GM12878 (cell line): Measurements from ENCODE around the gene CTNNA3. TPM values are rescaled to one million over a fixed set of nuclear protein-coding genes. Genes with fewer than 3 reads are reported as not detected.

ENCODE experiments used
- FOS ChIP-seq: IDR thresholded peaks from 3 replicates; pipeline ENCODE4 v1.6.1; 2011; ENCODE audit warnings: borderline replicate concordance; ENCODE audit not compliant: insufficient read length; ENCODE audit errors: extremely low read depth
- JUND ChIP-seq: IDR thresholded peaks from 2 replicates; pipeline ENCODE4 v1.6.1; 2012; ENCODE audit warnings: low read depth, mild to moderate bottlenecking, low read length, improper control_type of control experiment, moderate library complexity
- MEF2A ChIP-seq: IDR thresholded peaks from 2 replicates; pipeline ENCODE4 v1.6.1; 2011; ENCODE audit warnings: low read depth, mild to moderate bottlenecking, low read length, moderate library complexity; ENCODE audit not compliant: insufficient read depth
- MTA3 ChIP-seq: IDR thresholded peaks from 2 replicates; pipeline ENCODE4 v1.6.1; 2012; ENCODE audit warnings: low read length, inconsistent platforms, borderline replicate concordance
- POLR2A ChIP-seq: IDR thresholded peaks from 2 replicates; pipeline ENCODE4 v1.6.1; 2011; ENCODE audit warnings: low read depth, mild to moderate bottlenecking, low read length
- SRF ChIP-seq, 2 experiments: IDR thresholded peaks; 2 replicates each; pipeline ENCODE4 v1.6.1; 2011; ENCODE audit warnings: low read depth in 2 of 2, low read length in 2 of 2, mild to moderate bottlenecking in 1 of 2, moderate library complexity in 1 of 2
- TBL1XR1 ChIP-seq: IDR thresholded peaks from 2 replicates; pipeline ENCODE4 v1.6.1; 2012; ENCODE audit warnings: low read depth, low read length, improper control_type of control experiment
- YBX1 ChIP-seq: fragments of 450-650 bp; IDR thresholded peaks from 2 replicates; pipeline ENCODE4 v1.6.1; 2016; ENCODE audit warnings: antibody characterized with exemption
- ZNF207 ChIP-seq: fragments of 450-650 bp; IDR thresholded peaks from 2 replicates; pipeline ENCODE4 v1.6.1; 2014; ENCODE audit warnings: antibody characterized with exemption, mild to moderate bottlenecking, borderline replicate concordance
- ZNF384 ChIP-seq: IDR thresholded peaks from 2 replicates; pipeline ENCODE4 v1.6.1; 2012; ENCODE audit warnings: low read depth, mild to moderate bottlenecking, low read length, improper control_type of control experiment, borderline replicate concordance
- polyA plus RNA-seq, 11 experiments: library from polyadenylated mRNA; depleted of rRNA in 4 of 11; unstranded in 6 of 11; stranded (reverse) in 5 of 11; fragments of >200 nt; fragmentation: Nextera tagmentation in 4 of 11; fragmentation: Illumina TruSeq in 1 of 11; extraction: Ambion mirVana in 4 of 11; extraction: Trizol in 1 of 11; gene quantifications; 1 replicate in 1 of 11; 2 replicates in 10 of 11; pipeline versions ENCODE4 v1.2.1 to v1.2.3, GENCODE V29; 2011 to 2016; ENCODE audit warnings: inconsistent platforms in 2 of 11, missing spikeins in 2 of 11, low read depth in 1 of 11
- total RNA-seq, 4 experiments: library from RNA; depleted of rRNA in 3 of 4; stranded (reverse); fragments of >200 nt in 3 of 4; fragmentation: Illumina TruSeq in 1 of 4; extraction: Trizol in 1 of 4; gene quantifications; 2 replicates each; pipeline versions ENCODE4 v1.2.1 to v1.2.3, GENCODE V29; 2013 to 2021
- TF ChIP-seq, protein P1 (sequence below): fragments of 450-650 bp; IDR thresholded peaks from 2 replicates; pipeline ENCODE4 v1.6.1; 2017; ENCODE audit warnings: mild to moderate bottlenecking, moderate library complexity
- TF ChIP-seq, protein P2 (sequence below): fragments of 450-650 bp; IDR thresholded peaks from 2 replicates; pipeline ENCODE4 v1.6.1; 2017; ENCODE audit warnings: mild to moderate bottlenecking, moderate library complexity
- TF ChIP-seq, protein P3 (sequence below): IDR thresholded peaks from 2 replicates; pipeline ENCODE4 v1.6.1; 2011; ENCODE audit warnings: low read depth, low read length, improper control_type of control experiment, borderline replicate concordance
- TF ChIP-seq, protein P4 (sequence below): fragments of 450-650 bp; IDR thresholded peaks from 2 replicates; pipeline ENCODE4 v1.6.1; 2017; ENCODE audit warnings: mild to moderate bottlenecking, low read depth, inconsistent platforms; ENCODE audit not compliant: poor library complexity, severe bottlenecking
- TF ChIP-seq, protein P5 (sequence below): IDR thresholded peaks from 2 replicates; pipeline ENCODE4 v1.6.1; 2012; ENCODE audit warnings: low read depth, low read length, improper control_type of control experiment

Gene CTNNA3
- total and polyA plus RNA-seq, 10 of the 15 experiments (the other 5 are each of a cell fraction or from before 2014, with no cell fraction given), result under 0.01 to 4.5 (median 0.22) TPM; not detected in 2

DNA sequence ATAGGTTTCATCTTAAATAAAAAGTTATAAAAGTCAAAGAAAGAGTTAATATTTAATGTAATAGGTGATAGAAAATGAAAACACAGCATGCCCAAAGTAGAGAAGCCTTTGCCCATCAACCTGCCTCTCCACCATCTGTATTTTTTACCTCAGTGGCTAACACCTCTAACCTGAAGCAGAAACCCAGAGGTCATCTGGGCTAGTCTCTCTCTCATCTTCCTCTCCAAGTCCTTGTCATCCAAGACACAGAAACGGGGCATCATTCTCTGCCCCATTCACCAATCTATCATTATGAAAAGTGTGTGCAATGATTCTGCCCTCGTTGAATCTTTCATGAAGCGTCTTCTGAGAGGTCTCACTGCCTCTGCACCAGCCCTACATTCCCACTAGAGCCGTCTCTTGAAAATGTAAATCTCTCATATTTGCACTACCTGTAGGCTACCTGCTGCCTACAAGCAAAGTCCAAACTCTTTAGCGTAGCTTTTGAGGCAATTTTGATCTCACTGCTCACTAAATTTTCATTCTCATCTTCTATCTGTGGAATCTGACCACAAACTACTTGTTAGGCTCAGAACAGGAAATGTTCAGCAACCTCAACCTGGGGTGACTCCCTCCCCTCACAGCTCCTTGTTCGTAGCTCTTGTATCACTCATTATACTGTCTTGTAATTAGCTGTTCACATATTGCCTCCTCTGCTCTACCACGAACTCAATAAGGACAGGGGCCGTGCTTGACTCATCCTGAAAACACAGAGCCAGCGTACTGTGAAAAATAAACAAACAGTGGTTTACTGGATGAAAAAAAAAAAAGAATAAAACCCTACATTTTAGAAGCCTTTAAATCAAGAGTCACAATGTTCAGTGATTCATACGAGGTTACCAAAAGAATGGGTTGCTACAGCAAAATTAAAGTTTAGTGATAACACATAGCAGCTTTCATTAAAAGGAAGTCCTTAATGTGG, 83.1 kb downstream of the CTNNA3 start (continued):
- TF ChIP-seq JUND (no peak), POLR2A (no peak), SRF (IDR thresholded peaks at IDR 0.05; ENCODE audit: low read depth in 2 of 2, low read length in 2 of 2) (no peak), YBX1 (no peak), ZNF384 (peak; percentile 54), TBL1XR1 (no peak), ZNF207 (no peak), MEF2A (no peak), FOS (no peak), MTA3 (no peak)
- TF ChIP-seq, protein P1, sequence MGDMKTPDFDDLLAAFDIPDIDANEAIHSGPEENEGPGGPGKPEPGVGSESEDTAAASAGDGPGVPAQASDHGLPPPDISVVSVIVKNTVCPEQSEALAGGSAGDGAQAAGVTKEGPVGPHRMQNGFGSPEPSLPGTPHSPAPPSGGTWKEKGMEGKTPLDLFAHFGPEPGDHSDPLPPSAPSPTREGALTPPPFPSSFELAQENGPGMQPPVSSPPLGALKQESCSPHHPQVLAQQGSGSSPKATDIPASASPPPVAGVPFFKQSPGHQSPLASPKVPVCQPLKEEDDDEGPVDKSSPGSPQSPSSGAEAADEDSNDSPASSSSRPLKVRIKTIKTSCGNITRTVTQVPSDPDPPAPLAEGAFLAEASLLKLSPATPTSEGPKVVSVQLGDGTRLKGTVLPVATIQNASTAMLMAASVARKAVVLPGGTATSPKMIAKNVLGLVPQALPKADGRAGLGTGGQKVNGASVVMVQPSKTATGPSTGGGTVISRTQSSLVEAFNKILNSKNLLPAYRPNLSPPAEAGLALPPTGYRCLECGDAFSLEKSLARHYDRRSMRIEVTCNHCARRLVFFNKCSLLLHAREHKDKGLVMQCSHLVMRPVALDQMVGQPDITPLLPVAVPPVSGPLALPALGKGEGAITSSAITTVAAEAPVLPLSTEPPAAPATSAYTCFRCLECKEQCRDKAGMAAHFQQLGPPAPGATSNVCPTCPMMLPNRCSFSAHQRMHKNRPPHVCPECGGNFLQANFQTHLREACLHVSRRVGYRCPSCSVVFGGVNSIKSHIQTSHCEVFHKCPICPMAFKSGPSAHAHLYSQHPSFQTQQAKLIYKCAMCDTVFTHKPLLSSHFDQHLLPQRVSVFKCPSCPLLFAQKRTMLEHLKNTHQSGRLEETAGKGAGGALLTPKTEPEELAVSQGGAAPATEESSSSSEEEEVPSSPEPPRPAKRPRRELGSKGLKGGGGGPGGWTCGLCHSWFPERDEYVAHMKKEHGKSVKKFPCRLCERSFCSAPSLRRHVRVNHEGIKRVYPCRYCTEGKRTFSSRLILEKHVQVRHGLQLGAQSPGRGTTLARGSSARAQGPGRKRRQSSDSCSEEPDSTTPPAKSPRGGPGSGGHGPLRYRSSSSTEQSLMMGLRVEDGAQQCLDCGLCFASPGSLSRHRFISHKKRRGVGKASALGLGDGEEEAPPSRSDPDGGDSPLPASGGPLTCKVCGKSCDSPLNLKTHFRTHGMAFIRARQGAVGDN, result no peak
- TF ChIP-seq, protein P2, sequence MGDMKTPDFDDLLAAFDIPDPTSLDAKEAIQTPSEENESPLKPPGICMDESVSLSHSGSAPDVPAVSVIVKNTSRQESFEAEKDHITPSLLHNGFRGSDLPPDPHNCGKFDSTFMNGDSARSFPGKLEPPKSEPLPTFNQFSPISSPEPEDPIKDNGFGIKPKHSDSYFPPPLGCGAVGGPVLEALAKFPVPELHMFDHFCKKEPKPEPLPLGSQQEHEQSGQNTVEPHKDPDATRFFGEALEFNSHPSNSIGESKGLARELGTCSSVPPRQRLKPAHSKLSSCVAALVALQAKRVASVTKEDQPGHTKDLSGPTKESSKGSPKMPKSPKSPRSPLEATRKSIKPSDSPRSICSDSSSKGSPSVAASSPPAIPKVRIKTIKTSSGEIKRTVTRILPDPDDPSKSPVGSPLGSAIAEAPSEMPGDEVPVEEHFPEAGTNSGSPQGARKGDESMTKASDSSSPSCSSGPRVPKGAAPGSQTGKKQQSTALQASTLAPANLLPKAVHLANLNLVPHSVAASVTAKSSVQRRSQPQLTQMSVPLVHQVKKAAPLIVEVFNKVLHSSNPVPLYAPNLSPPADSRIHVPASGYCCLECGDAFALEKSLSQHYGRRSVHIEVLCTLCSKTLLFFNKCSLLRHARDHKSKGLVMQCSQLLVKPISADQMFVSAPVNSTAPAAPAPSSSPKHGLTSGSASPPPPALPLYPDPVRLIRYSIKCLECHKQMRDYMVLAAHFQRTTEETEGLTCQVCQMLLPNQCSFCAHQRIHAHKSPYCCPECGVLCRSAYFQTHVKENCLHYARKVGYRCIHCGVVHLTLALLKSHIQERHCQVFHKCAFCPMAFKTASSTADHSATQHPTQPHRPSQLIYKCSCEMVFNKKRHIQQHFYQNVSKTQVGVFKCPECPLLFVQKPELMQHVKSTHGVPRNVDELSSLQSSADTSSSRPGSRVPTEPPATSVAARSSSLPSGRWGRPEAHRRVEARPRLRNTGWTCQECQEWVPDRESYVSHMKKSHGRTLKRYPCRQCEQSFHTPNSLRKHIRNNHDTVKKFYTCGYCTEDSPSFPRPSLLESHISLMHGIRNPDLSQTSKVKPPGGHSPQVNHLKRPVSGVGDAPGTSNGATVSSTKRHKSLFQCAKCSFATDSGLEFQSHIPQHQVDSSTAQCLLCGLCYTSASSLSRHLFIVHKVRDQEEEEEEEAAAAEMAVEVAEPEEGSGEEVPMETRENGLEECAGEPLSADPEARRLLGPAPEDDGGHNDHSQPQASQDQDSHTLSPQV, result no peak
- TF ChIP-seq, protein P3, sequence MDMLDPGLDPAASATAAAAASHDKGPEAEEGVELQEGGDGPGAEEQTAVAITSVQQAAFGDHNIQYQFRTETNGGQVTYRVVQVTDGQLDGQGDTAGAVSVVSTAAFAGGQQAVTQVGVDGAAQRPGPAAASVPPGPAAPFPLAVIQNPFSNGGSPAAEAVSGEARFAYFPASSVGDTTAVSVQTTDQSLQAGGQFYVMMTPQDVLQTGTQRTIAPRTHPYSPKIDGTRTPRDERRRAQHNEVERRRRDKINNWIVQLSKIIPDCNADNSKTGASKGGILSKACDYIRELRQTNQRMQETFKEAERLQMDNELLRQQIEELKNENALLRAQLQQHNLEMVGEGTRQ, result no peak
- TF ChIP-seq, protein P4, sequence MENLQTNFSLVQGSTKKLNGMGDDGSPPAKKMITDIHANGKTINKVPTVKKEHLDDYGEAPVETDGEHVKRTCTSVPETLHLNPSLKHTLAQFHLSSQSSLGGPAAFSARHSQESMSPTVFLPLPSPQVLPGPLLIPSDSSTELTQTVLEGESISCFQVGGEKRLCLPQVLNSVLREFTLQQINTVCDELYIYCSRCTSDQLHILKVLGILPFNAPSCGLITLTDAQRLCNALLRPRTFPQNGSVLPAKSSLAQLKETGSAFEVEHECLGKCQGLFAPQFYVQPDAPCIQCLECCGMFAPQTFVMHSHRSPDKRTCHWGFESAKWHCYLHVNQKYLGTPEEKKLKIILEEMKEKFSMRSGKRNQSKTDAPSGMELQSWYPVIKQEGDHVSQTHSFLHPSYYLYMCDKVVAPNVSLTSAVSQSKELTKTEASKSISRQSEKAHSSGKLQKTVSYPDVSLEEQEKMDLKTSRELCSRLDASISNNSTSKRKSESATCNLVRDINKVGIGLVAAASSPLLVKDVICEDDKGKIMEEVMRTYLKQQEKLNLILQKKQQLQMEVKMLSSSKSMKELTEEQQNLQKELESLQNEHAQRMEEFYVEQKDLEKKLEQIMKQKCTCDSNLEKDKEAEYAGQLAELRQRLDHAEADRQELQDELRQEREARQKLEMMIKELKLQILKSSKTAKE, result peak; percentile 50
- TF ChIP-seq, protein P5, sequence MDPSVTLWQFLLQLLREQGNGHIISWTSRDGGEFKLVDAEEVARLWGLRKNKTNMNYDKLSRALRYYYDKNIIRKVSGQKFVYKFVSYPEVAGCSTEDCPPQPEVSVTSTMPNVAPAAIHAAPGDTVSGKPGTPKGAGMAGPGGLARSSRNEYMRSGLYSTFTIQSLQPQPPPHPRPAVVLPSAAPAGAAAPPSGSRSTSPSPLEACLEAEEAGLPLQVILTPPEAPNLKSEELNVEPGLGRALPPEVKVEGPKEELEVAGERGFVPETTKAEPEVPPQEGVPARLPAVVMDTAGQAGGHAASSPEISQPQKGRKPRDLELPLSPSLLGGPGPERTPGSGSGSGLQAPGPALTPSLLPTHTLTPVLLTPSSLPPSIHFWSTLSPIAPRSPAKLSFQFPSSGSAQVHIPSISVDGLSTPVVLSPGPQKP, result no peak
